ENCODE measurements around the gene KRTAP15-1. TPM values are rescaled to one million over a fixed set of nuclear protein-coding genes. Genes with fewer than 3 reads are reported as not detected.

Gene KRTAP15-1
- total RNA-seq, 4 donors from 2014 or later = not detected

DNA sequence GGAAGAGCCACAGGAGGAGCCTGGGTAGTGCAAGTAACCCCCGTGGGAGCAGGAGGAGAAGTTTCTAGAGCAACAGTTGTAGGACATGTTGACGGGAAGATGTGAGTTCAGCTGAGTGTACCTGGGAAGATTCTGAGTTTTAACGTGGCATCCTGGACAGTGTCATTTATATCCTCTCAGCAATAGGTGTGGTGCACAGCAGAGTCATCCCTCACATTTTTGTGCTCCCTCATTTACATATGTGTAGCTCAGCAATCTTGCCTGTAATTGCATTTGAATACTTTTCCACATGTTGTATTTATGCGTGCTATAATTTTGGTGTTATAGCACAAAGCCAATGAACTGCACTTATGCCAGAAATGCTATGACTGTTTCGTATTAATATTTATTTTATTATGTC is 14.2 kb upstream of the KRTAP15-1 start, which contains the start of gene KRTAP13-3:
Gene KRTAP13-3 (minus strand): TSS at position 101 of the 400 bp plus-strand sequence. CDS start 14 bp downstream, at position 87.
- H3K36me3 ChIP-seq = no peaks in the 10 kb centered on the region

DNA sequence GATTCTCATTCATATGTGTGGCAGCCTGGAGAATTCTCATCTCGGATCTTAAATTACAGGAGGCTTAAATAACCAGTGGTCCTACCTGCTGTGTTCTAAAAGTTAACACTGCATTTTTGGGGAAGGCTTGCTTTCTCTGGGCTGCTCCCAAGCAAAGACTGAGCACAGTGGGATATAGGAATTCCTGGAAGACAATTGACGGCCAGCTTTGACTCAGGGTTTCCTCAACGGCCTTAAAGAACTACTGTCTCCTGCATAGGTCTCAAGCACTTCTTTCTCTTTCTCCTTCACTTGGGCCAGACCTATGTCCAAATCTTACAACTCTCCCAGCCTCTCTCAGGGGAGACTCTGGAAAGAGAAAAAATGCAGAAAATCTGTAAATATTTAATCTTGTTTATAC is 13.3 kb upstream of the KRTAP15-1 start:
- Histone ChIP-seq H3K9me3 (no peaks in the 10 kb centered on the region), H3K4me1 (no peaks in the 10 kb centered on the region), H3K36me3 (no peaks in the 10 kb centered on the region), H3K27me3 (no peaks in the 10 kb centered on the region), H3K4me3 (no peak overlapping the region), H3K27ac (no peak overlapping the region)
- TF ChIP-seq, protein P1, sequence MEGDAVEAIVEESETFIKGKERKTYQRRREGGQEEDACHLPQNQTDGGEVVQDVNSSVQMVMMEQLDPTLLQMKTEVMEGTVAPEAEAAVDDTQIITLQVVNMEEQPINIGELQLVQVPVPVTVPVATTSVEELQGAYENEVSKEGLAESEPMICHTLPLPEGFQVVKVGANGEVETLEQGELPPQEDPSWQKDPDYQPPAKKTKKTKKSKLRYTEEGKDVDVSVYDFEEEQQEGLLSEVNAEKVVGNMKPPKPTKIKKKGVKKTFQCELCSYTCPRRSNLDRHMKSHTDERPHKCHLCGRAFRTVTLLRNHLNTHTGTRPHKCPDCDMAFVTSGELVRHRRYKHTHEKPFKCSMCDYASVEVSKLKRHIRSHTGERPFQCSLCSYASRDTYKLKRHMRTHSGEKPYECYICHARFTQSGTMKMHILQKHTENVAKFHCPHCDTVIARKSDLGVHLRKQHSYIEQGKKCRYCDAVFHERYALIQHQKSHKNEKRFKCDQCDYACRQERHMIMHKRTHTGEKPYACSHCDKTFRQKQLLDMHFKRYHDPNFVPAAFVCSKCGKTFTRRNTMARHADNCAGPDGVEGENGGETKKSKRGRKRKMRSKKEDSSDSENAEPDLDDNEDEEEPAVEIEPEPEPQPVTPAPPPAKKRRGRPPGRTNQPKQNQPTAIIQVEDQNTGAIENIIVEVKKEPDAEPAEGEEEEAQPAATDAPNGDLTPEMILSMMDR (IDR thresholded peaks at IDR 0.05) = no peak
- no peak for TF ChIP-seq POLR2A (IDR thresholded peaks at IDR 0.05)
- intact Hi-C loops (cut with DNase I; ENCODE audit: low total_unique reads) = no loop called here
- DNase-seq = no peak

More for the DNA sequence above, 14.2 kb upstream of the KRTAP15-1 start, which contains the start of gene KRTAP13-3:
- no peak for TF ChIP-seq POLR2A (IDR thresholded peaks at IDR 0.05)
- TF ChIP-seq, protein P1 (IDR thresholded peaks at IDR 0.05) = no peak
- no peaks in the 10 kb centered on the region for H3K4me1 ChIP-seq
- intact Hi-C loops (cut with DNase I; ENCODE audit: low total_unique reads) = no loop called here
- H3K27me3 ChIP-seq = no peaks in the 10 kb centered on the region
- H3K4me3 ChIP-seq = no peak within 1 kb of the TSS
- H3K27ac ChIP-seq = no peak within 1 kb of the TSS
- no peak for DNase-seq
- H3K9me3 ChIP-seq = no peaks in the 10 kb centered on the region

DNA sequence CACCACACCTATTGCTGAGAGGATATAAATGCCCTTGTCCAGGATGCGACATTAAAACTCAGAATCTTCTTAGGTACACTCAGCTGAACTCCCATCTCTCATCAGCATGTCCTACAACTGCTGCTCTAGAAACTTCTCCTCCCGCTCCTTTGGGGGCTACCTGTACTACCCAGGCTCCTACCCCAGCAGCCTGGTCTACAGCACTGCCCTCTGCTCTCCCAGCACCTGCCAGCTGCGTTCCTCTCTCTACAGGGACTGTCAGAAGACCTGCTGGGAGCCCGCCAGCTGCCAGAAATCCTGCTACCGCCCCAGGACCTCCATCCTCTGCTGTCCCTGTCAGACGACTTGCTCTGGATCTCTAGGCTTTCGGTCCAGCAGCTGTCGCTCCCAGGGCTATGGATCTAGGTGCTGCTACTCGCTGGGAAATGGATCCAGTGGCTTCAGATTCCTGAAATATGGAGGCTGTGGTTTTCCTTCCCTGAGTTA is 9.9 kb upstream of the KRTAP15-1 start, which contains the start of gene KRTAP13-4:
Gene KRTAP13-4 (plus strand): TSS at position 51 of the 486 bp plus-strand sequence. CDS start 56 bp downstream, at position 107.
- no peak within 1 kb of the TSS for H3K27ac ChIP-seq
- no peaks in the 10 kb centered on the region for H3K27me3 ChIP-seq
- H3K4me3 ChIP-seq = no peak within 1 kb of the TSS
- intact Hi-C loops (cut with DNase I; ENCODE audit: low total_unique reads) = no loop called here
- TF ChIP-seq, protein P1 (IDR thresholded peaks at IDR 0.05) = no peak
- TF ChIP-seq POLR2A (IDR thresholded peaks at IDR 0.05) = no peak
- no peak for DNase-seq
- no peaks in the 10 kb centered on the region for H3K9me3 ChIP-seq
- no peaks in the 10 kb centered on the region for H3K4me1 ChIP-seq
- H3K36me3 ChIP-seq = no peaks in the 10 kb centered on the region

DNA sequence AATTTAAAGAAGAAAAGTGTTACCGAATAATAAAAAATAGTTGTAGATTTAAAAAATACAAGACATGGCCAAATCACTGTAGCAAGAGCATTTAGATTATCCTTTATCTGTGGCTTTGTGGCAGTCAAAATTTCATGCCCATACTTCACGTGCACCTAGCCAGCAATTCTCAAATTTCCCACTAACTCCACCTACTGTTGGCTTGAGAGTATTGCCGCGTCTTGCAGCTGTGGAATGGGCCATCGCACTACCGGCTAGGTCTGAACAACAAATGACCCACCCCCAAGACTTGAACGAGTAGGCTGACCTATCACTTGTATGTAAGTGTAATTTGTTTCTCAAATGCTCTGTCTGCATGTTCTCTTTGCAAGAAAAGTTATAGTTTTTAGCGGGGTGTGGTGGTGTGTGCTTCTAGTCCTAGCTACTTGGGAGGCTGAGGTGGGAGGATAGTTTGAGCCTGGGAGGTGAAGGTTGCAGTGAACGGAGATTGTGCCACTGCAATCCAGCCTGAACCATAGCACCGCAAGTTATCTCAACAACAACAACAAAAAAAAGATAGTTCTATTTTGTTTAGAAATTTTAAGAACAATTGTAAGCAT is 5.9 kb upstream of the KRTAP15-1 start:
- TF ChIP-seq POLR2A (IDR thresholded peaks at IDR 0.05) = no peak
- TF ChIP-seq, protein P1 (IDR thresholded peaks at IDR 0.05) = no peak

DNA sequence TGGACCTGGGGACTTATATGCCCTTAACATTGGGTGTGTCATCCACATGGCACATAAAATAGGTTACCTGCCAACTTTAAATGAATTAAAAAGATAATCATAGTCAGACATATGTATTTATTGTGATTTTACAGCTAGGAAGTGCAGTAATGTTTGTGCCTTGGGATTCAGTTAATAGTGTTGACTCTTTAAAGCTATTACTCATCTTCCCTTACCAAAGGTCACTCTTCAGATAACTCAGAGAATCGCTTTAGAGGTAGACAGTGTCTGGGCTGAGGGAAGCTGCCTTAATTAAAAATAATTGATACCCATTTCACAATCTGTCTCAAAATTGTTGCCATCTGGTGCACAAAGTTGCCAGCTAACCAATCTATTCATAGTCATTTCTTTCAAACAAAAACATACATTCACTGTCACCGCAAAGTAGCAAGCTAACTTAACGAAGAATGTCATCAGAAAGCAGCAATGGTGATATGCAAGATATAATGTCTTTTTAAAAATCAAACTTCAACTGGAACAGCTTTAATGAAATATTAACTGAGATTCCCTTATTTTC is 3.0 kb upstream of the KRTAP15-1 start:
- Histone ChIP-seq H3K4me1 (no peaks in the 10 kb centered on the region), H3K9me3 (no peaks in the 10 kb centered on the region), H3K27ac (no peak overlapping the region), H3K36me3 (no peaks in the 10 kb centered on the region), H3K27me3 (no peaks in the 10 kb centered on the region), H3K4me3 (no peak overlapping the region)
- intact Hi-C loops (cut with DNase I; ENCODE audit: low total_unique reads) = no loop called here
- no peak for DNase-seq
- no peak for TF ChIP-seq POLR2A (IDR thresholded peaks at IDR 0.05)
- TF ChIP-seq, protein P1 (IDR thresholded peaks at IDR 0.05) = no peak

More for the DNA sequence above, 5.9 kb upstream of the KRTAP15-1 start:
- intact Hi-C loops (cut with DNase I; ENCODE audit: low total_unique reads) = no loop called here
- no peak overlapping the region for H3K27ac ChIP-seq
- H3K9me3 ChIP-seq = no peaks in the 10 kb centered on the region
- no peak for DNase-seq
- H3K4me3 ChIP-seq = no peak overlapping the region
- no peaks in the 10 kb centered on the region for H3K27me3 ChIP-seq
- H3K4me1 ChIP-seq = no peaks in the 10 kb centered on the region
- H3K36me3 ChIP-seq = no peaks in the 10 kb centered on the region

All from uterus (tissue), 4 donors.